UCSD-AML1 (cell line): Measurements from ENCODE around the gene ACTN1.

Experiments used
- DNase-seq: peaks from one replicate; lab custom pipeline; 2025; ENCODE audit not compliant: unreplicated experiment; lab: John Stamatoyannopoulos, UW

ACTN1 gene

DNA sequence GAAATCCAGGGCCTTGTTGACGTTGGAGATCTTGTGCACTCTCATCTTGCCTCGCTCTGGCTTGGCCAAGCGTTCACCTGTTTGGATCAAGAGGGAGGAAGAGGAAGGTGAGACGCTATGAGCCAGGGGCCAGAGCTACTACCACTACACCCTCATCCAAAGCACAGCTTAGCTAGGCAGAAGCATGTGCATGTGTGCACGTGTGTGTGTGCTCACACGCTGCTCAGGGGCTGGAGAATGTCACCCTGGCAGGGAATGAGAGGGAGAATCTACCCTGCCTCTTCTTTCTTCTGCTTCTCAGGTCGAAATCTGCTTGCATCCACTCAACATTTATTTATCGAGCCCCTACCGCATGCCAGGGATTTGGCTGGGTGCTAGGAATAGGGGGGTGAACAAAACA is 58.1 kb downstream of the ACTN1 start:
- DNase-seq, result no peak

DNA sequence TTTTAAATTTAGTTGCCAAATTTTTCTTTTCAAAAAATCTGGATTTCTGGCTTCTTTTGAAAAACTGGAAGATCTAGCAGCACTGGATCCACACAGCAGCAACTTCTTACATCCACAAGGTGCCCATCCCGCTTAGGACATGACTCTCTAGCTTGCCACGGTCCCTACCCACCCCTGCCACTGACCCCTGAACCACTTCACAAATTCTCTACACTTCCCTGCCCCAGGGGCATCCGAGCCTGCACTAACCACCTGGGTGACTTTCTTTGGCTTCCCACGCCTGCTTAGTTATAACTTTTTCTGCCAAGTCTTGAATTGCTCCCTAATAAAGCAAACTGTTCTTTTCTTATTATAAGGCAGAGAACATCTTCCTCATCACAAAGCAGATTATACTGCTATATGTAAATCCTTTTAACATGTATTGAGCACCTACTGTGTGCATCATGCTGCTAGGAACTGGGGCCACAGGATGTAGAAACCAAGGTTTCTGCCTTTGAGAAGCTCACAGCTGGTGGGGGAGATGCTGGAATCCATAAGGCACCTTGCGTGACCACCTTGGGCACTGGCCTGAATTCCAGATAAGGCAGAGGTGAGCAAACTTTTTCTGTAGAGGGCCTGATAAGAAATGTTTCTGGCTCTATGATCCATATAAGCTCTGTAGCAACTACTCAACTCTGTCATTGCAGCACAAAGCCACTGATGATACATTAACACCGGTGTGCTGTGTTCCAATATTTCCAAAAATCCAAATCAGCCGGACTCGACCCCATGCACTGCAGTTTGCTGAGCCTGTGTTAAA is 59.8 kb downstream of the ACTN1 start:
- no peak for DNase-seq

- no peak for DNase-seq
Observed at GRCh38 chr14:68918612-68919011, 60.5 kb downstream of the ACTN1 start.

- no peak for DNase-seq
Observed at GRCh38 chr14:68916358-68916941, 62.7 kb downstream of the ACTN1 start.

DNA sequence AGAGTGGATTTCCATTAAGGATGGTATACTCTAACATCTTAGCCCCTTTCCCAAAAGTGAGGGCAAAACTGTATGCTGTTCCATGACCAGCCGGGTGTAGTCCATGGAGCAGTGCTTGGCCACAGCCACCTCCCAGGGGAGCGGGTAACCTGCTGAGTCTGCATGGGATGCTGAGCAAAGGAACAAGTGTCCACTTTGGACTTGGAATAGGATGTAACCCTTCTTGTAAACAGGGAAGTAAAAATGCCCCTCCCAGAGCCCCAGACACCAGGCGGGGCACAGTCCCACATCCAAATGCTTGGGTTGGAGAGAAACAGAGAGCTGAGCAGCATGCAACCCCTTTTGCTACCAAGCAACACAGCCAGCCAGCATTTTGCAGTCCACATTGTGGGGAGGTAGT is 65.6 kb downstream of the ACTN1 start:
- no peak for DNase-seq

GRCh38 chr14:68911594-68912227 is 67.4 kb downstream of the ACTN1 start:
- peak; percentile 69 for DNase-seq

DNA sequence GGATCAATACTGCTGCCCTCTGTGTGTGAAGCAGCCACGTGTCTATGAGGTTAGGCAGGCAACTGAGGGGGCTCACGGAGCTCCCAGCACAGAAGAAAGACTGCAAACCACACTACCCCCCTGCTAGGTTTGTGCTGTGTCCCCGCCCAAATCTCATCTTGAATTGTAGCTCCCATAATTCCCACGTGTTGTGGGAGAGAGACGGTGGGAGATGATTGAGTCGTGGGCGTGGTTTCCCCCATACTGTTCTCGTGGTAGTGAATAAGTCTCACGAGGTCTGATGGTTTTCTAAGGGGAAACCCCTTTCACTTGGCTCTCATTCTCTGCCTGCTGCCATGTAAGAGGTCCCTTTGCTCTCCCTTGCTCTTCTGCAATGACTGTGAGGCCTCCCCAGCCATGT is 68.6 kb downstream of the ACTN1 start:
- no peak for DNase-seq

- no peak for DNase-seq
Observed at GRCh38 chr14:68908803-68909202, 70.3 kb downstream of the ACTN1 start.

GRCh38 chr14:68908201-68908600 is 70.9 kb downstream of the ACTN1 start:
- DNase-seq, result no peak

DNA sequence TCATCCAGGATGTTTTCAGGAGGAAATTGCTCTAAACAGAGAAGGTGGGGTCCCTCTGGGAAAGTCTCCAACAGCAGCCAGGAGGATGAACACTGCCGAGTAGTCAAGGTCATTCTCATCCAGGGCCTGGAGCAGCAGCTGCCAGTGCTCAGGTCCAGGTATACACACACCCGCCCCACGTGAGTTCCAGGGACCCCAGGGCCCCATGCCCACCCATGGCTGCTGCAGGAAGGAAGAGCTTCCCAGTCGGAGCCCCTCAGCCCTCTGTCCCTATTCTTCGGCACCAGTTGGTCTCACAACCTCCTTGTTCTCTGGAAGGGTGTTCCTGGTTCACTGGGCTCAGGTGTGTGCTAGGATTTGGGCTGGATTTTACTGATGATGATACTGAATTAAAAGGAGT is 72.7 kb downstream of the ACTN1 start:
- no peak for DNase-seq

DNA sequence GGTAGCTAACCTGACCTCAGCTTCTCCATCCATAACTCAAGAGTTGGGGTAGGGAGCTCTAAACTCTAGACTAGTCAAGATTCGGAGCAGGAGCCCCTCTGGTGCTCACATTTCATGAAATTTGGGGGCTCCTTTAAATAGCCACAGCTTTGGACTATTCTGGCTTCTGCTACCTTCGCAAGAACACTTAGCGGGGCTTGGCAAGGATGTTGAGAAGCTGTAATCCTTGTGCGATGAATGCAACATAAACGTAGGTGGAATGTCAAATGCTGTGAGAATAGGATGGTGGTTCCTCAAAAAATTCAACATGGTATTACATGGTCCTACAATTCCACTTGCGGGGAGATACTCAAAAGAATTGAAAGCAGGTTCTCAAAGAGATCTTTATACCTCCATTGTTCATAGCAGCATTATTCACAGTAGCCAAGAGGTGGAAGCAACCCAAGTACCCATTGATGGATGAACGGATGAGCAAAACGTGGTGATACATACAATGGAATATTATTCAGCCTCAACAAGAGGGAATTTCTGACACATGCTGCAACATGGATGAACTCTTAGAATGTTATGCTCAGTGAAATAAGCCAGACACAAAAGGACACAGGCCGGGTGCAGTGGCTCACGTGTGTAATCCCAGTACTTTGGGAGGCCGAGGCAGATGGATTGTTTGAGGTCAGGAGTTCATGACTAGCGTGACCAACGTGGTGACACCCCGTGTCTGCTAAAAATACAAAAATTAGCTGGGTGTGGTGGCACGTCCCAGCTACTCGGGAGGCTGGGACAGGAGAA is 73.8 kb downstream of the ACTN1 start:
- DNase-seq, result no peak

DNA sequence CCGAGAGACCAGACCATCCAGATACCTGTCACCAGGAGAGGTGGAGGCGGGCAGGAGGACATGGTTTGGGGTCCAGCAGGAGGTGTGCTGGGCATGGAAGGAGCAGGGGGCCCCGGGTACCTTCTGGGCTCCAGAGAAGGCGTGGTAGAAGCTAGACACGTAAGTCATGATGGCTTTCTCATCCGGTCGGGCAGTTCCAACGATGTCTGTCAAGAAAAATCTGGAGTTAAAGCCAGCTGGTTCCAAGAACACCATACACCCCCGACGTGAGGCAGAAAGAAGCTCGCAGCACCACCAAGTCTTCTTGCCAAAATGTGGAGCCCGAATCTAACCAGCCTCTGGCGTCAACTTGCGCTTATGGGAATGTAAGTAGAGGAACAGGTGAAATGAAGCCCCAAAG is 76.7 kb downstream of the ACTN1 start:
- DNase-seq, result no peak

GRCh38 chr14:68899033-68899603 is 80.0 kb downstream of the ACTN1 start:
- no peak for DNase-seq

DNA sequence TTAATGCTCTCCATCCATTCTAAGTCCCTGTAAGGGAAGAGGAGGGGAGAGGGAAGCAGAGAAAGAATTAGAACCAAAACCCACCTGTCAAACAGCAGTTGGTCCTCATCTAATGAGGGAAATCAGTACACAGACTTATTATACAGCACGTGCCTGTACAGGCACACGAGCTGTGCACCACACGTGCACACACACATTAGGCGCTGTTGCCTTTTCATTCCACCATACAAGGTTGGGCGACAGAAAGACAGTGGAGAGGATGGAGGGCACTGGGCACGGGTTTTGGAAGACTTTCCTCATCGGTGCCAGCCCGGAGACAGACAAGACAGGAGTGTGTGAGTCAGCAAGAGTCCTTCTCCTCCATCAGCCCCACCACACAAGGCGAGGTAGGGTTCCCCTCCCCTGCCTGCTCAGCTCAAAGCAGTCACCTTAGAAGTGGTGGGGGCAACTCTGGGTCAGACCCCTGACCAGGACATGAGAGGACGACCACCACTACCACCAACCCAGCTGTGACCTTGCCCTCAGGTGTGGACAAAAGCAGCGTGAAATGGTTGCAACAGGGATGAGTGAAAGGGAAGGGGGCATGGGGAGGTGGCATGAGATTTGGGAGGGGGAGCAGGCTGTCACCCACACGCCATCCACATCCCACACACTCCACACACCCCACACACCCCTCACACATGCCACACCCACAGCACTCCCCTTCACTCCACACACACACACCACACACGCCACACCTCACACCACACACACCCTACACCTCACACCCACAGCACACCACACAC is 80.7 kb downstream of the ACTN1 start:
- no peak for DNase-seq

GRCh38 chr14:68897559-68898155 is 81.4 kb downstream of the ACTN1 start:
- no peak for DNase-seq

GRCh38 chr14:68896132-68896531 is 83.0 kb downstream of the ACTN1 start:
- no peak for DNase-seq

DNA sequence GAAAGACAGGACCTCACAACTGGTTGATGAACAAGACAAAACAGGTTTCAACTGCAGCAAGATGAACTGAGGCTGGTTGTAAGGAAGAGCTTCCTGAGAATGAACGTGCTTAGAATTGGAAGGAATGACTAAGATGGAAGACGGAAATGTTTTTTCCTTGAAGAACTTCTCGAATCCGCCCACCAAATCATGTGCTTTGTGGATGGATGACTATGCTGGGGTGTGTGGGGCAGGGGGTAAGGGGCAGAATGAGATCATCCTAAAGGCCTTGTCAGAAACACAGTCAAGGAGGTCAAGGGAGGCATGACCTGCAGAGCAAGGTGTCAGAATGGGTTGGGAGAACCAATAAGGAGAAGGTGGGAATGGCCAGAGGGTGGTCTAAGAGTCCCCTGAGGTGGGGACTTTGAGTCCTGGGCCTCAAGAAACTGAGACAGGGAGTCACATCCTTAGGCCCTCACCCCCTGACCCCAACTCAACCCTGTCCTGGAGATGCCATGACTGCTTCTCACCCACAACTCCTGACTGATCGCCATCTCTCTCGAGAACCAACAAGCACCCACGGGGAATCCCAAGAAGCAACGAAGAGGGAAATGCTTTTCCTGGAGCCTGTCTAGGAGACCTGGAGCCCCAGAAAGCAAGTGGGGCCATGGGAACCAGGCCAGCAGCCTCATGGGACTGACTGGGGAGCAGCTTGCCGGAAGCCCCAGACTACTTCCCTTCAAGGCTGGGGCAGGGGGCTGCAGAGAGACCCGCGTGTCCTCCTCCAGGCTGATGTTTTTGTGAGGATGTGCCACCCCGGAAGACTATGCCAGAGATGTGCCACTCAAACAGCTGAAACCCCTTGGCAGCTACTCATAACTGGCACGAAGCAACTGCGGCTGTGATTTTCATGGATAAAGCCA is 84.0 kb downstream of the ACTN1 start:
- no peak for DNase-seq

GRCh38 chr14:68894123-68894522 is 85.0 kb downstream of the ACTN1 start:
- no peak for DNase-seq

- no peak for DNase-seq
Observed at GRCh38 chr14:68893566-68893965, 85.5 kb downstream of the ACTN1 start.
